GM19438 (cell line): Measurements from ENCODE around the gene MAP2K1.
"Not testable (repeated sequence)": the region's sequence is repeated elsewhere in the genome, so short reads cannot be mapped to it uniquely, and the experiment has no call there.

Experiments used
- ATAC-seq: cut with Tn5 transposase; IDR thresholded peaks from one replicate; pipeline ENCODE4 v1.9.1; 2021; ENCODE audit warnings: low read depth; ENCODE audit not compliant: unreplicated experiment

The MAP2K1 gene

GRCh38 chr15:66390678-66391077 is 4.0 kb downstream of the MAP2K1 start:
- ATAC-seq = no peak

GRCh38 chr15:66393037-66393436 is 6.3 kb downstream of the MAP2K1 start:
- ATAC-seq = not testable (repeated sequence)

- no peak for ATAC-seq
Observed at GRCh38 chr15:66394472-66394871, 7.8 kb downstream of the MAP2K1 start.

GRCh38 chr15:66394915-66395314 is 8.2 kb downstream of the MAP2K1 start:
- ATAC-seq = no peak

GRCh38 chr15:66399276-66399675 is 12.6 kb downstream of the MAP2K1 start:
- no peak for ATAC-seq

- no peak for ATAC-seq
Observed at GRCh38 chr15:66400351-66400774, 13.7 kb downstream of the MAP2K1 start.

GRCh38 chr15:66401130-66402021 is 14.7 kb downstream of the MAP2K1 start:
- no peak for ATAC-seq

GRCh38 chr15:66402761-66403284 is 16.1 kb downstream of the MAP2K1 start:
- no peak for ATAC-seq

- ATAC-seq = no peak
Observed at GRCh38 chr15:66403323-66403722, 16.6 kb downstream of the MAP2K1 start.

- ATAC-seq = no peak
Observed at GRCh38 chr15:66404122-66404521, 17.4 kb downstream of the MAP2K1 start.

GRCh38 chr15:66404532-66404931 is 17.8 kb downstream of the MAP2K1 start:
- no peak for ATAC-seq

GRCh38 chr15:66405007-66405406 is 18.3 kb downstream of the MAP2K1 start:
- no peak for ATAC-seq

GRCh38 chr15:66405615-66406014 is 18.9 kb downstream of the MAP2K1 start:
- no peak for ATAC-seq

- ATAC-seq = no peak
Observed at GRCh38 chr15:66408254-66408653, 21.5 kb downstream of the MAP2K1 start.

GRCh38 chr15:66408675-66409282 is 22.1 kb downstream of the MAP2K1 start:
- ATAC-seq = no peak

GRCh38 chr15:66409565-66410108 is 22.9 kb downstream of the MAP2K1 start:
- no peak for ATAC-seq

GRCh38 chr15:66411190-66411589 is 24.5 kb downstream of the MAP2K1 start:
- no peak for ATAC-seq

GRCh38 chr15:66412220-66412619 is 25.5 kb downstream of the MAP2K1 start:
- ATAC-seq = no peak

- ATAC-seq = no peak
Observed at GRCh38 chr15:66413579-66413978, 26.9 kb downstream of the MAP2K1 start.

- ATAC-seq = no peak
Observed at GRCh38 chr15:66415360-66415759, 28.6 kb downstream of the MAP2K1 start.

GRCh38 chr15:66417736-66418135 is 31.0 kb downstream of the MAP2K1 start:
- no peak for ATAC-seq
